IPS-NIHi11 (cell line): ENCODE results near the gene KLK1.

Source experiments
- DNase-seq: peaks from one replicate; pipeline ENCODE4 v3.0.0; 2012; ENCODE audit warnings: mixed read lengths, low spot score

KLK1 gene

DNA sequence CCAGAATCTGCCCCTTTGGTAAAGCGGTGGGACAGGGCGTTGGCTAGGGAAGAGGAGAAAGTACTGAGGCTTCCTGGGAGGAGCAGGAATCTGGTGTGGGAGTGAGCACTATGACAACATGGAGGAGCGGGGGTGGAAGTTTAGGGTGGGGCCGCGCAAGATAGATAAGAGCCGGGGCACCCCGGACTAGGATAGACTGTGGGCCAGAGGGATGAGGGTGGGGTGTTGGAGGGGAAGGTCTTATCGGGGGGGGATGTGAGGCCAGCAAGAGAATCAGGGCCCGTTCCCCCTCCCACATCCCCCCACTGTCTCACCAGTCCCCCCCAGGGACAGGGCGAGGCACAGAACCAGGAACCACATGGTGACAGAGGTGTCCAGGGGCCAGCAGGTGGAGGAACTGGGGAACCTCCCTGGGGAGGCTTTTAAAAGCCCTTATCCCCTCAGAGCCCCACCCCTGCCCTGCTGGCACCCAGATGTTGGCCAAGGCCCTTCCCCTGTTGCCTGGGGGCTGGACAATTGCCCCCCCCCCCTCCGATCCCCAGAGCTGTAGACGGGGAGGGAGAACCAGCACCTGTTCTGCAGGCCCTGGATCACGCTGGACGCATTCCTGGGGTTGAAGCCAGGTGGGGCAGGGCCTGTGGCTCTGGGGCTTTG, at the start of gene KLK1:
TSS of gene KLK1 (minus strand) at position 399 of the 654 bp plus-strand sequence. CDS start at position 360, 39 bp downstream.
- no peak for DNase-seq

DNA sequence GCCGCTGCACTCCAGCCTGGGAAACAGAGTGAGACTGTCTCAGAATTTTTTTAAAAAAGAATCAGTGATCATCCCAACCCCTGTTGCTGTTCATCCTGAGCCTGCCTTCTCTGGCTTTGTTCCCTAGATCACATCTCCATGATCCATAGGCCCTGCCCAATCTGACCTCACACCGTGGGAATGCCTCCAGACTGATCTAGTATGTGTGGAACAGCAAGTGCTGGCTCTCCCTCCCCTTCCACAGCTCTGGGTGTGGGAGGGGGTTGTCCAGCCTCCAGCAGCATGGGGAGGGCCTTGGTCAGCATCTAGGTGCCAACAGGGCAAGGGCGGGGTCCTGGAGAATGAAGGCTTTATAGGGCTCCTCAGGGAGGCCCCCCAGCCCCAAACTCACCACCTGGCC, 49.5 kb upstream of the KLK1 start, which contains the start of gene KLK2:
TSS of gene KLK2 (plus strand) at position 384 of the 400 bp plus-strand sequence. CDS start 35 bp downstream, outside the sequence.
- no peak for DNase-seq

DNA sequence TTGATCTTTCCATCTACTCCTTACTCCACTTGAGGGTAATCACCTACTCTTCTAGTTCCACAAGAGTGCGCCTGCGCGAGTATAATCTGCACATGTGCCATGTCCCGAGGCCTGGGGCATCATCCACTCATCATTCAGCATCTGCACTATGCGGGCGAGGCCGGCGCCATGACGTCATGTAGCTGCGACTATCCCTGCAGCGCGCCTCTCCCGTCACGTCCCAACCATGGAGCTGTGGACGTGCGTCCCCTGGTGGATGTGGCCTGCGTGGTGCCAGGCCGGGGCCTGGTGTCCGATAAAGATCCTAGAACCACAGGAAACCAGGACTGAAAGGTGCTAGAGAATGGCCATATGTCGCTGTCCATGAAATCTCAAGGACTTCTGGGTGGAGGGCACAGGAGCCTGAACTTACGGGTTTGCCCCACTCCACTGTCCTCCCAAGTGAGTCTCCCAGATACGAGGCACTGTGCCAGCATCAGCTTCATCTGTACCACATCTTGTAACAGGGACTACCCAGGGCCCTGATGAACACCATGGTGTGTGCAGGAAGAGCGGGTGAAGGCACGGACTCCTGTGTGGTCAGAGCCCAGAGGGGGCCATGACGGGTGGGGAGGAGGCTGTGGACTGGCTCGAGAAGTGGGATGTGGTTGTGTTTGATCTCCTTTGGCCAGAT, 47.0 kb upstream of the KLK1 start:
- DNase-seq = no peak

DNA sequence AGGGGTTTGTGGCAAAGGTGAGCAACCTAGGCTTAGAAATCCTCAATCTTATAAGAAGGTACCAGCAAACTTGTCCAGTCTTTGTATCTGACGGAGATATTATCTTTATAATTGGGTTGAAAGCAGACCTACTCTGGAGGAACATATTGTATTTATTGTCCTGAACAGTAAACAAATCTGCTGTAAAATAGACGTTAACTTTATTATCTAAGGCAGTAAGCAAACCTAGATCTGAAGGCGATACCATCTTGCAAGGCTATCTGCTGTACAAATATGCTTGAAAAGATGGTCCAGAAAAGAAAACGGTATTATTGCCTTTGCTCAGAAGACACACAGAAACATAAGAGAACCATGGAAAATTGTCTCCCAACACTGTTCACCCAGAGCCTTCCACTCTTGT, 45.9 kb upstream of the KLK1 start:
- DNase-seq = no peak

DNA sequence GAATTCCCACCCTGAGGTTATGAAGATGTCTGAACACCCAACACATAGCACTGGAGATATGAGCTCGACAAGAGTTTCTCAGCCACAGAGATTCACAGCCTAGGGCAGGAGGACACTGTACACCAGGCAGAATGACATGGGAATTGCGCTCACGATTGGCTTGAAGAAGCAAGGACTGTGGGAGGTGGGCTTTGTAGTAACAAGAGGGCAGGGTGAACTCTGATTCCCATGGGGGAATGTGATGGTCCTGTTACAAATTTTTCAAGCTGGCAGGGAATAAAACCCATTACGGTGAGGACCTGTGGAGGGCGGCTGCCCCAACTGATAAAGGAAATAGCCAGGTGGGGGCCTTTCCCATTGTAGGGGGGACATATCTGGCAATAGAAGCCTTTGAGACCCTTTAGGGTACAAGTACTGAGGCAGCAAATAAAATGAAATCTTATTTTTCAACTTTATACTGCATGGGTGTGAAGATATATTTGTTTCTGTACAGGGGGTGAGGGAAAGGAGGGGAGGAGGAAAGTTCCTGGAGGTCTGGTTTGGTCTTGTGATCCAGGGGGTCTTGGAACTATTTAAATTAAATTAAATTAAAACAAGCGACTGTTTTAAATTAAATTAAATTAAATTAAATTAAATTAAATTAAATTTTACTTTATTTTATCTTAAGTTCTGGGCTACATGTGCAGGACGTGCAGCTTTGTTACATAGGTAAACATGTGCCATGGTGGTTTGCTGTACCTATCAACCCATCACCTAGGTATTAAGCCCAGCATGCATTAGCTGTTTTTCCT, 38.1 kb upstream of the KLK1 start:
- no peak for DNase-seq

DNA sequence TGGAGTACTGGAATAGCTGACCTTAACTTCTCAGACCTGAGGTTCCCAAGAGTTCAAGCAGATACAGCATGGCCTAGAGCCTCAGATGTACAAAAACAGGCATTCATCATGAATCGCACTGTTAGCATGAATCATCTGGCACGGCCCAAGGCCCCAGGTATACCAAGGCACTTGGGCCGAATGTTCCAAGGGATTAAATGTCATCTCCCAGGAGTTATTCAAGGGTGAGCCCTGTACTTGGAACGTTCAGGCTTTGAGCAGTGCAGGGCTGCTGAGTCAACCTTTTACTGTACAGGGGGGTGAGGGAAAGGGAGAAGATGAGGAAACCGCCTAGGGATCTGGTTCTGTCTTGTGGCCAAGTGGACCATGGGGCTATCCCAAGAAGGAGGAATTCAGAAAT, 37.4 kb upstream of the KLK1 start:
- DNase-seq = no peak

DNA sequence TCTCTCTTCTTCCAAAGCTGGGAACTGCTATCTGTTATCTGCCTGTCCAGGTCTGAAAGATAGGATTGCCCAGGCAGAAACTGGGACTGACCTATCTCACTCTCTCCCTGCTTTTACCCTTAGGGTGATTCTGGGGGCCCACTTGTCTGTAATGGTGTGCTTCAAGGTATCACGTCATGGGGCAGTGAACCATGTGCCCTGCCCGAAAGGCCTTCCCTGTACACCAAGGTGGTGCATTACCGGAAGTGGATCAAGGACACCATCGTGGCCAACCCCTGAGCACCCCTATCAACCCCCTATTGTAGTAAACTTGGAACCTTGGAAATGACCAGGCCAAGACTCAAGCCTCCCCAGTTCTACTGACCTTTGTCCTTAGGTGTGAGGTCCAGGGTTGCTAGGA, 36.3 kb upstream of the KLK1 start:
- DNase-seq = no peak

DNA sequence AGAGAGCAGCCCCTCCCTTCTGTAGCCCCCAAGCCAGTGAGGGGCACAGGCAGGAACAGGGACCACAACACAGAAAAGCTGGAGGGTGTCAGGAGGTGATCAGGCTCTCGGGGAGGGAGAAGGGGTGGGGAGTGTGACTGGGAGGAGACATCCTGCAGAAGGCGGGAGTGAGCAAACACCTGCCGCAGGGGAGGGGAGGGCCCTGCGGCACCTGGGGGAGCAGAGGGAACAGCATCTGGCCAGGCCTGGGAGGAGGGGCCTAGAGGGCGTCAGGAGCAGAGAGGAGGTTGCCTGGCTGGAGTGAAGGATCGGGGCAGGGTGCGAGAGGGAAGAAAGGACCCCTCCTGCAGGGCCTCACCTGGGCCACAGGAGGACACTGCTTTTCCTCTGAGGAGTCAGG, 35.3 kb upstream of the KLK1 start:
- DNase-seq = peak; percentile 48

DNA sequence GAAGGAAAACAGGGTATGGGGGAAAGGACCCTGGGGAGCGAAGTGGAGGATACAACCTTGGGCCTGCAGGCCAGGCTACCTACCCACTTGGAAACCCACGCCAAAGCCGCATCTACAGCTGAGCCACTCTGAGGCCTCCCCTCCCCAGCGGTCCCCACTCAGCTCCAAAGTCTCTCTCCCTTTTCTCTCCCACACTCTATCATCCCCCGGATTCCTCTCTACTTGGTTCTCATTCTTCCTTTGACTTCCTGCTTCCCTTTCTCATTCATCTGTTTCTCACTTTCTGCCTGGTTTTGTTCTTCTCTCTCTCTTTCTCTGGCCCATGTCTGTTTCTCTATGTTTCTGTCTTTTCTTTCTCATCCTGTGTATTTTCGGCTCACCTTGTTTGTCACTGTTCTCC, 33.8 kb upstream of the KLK1 start:
- no peak for DNase-seq

DNA sequence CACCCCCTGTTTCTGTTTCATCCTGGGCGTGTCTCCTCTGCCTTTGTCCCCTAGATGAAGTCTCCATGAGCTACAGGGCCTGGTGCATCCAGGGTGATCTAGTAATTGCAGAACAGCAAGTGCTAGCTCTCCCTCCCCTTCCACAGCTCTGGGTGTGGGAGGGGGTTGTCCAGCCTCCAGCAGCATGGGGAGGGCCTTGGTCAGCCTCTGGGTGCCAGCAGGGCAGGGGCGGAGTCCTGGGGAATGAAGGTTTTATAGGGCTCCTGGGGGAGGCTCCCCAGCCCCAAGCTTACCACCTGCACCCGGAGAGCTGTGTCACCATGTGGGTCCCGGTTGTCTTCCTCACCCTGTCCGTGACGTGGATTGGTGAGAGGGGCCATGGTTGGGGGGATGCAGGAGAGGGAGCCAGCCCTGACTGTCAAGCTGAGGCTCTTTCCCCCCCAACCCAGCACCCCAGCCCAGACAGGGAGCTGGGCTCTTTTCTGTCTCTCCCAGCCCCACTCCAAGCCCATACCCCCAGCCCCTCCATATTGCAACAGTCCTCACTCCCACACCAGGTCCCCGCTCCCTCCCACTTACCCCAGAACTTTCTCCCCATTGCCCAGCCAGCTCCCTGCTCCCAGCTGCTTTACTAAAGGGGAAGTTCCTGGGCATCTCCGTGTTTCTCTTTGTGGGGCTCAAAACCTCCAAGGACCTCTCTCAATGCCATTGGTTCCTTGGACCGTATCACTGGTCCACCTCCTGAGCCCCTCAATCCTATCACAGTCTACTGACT, 31.2 kb upstream of the KLK1 start, which contains the start of gene KLK3:
TSS of gene KLK3 (plus strand) at position 280 of the 775 bp plus-strand sequence. CDS start at position 321, 41 bp downstream.
- no peak for DNase-seq

DNA sequence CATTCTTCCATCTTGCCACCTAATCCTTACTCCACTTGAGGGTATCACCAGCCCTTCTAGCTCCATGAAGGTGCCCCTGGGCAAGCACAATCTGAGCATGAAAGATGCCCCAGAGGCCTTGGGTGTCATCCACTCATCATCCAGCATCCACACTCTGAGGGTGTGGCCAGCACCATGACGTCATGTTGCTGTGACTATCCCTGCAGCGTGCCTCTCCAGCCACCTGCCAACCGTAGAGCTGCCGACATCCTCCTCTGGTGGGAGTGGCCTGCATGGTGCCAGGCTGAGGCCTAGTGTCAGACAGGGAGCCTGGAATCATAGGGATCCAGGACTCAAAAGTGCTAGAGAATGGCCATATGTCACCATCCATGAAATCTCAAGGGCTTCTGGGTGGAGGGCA, 28.0 kb upstream of the KLK1 start:
- DNase-seq = no peak

DNA sequence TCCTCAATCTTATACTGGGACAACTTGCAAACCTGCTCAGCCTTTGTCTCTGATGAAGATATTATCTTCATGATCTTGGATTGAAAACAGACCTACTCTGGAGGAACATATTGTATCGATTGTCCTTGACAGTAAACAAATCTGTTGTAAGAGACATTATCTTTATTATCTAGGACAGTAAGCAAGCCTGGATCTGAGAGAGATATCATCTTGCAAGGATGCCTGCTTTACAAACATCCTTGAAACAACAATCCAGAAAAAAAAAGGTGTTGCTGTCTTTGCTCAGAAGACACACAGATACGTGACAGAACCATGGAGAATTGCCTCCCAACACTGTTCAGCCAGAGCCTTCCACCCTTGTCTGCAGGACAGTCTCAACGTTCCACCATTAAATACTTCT, 27.2 kb upstream of the KLK1 start:
- no peak for DNase-seq

DNA sequence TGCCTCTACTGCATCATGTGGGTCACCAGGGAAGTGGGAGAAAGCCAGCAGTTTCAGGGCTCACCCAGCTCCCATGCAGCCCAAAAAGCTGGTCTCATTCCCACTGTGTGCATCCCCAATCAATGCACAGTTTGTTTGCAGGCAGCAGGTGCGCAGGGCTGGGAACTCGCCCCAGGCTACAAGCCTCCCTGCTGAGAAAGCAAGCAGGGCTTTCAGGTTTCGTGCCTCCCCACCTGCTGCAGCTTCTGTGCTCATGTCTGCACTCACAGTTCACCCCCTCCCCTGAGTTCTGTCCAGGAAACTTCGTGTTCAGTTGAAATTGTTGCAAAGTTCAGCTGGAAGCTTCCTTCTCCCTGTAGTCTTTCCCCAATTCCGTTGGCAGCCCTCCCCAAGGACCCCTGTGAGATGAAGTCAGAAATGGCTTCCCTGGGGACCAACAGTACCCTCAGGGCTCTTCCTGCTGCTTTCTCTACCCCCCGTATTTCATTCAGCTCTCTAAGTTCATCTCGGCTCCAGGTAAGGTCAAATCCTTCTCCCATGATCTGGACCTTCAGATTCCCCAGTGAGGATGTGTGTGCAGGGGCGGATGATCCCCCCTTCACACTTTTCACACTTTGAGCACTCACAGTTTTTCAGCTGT, 20.8 kb upstream of the KLK1 start:
- no peak for DNase-seq

DNA sequence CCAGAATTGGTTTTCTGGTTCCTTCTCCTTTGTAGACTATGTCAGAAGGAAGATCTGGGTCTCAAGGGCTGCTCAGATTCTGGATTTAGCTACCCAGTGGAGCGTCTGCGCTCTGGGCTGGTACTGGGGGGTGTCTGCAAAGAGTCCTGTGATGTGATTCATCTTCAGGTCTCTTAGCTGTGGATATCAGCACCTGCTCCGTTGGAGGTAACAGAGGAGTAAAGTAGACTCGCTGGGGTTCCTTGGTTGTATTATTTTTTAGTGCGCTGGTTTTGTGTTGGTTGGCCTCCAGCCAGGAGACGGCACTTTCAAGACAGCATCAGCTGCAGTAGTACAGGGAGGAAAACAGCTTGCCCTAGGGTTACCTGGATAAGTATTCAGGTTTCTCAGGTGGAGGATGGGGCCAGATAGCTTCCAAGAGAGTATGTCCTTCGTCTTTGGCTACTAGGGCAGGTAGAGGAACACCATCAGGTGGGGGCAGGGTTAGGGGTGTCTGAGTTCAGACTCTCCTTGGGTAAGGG, 20.2 kb upstream of the KLK1 start:
- DNase-seq = no peak

DNA sequence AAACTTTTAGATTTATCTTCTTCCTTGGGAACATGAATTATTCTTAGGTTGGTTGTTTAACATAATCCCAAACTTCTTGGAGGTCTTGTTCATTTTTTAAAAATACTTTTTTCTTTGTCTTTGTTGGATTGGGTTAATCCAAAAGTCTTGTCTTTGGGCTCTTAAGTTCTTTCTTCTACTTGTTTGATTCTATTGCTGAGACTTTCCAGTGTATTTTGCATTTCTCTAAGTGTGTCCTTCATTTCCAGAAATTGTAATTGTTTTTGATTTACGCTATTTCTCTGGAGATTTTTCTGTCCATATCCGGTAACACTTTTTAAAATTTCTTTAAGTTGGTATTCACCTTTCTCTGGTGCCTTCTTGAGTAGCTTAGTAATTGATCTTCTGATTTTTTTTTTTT, 19.6 kb upstream of the KLK1 start:
- no peak for DNase-seq

DNA sequence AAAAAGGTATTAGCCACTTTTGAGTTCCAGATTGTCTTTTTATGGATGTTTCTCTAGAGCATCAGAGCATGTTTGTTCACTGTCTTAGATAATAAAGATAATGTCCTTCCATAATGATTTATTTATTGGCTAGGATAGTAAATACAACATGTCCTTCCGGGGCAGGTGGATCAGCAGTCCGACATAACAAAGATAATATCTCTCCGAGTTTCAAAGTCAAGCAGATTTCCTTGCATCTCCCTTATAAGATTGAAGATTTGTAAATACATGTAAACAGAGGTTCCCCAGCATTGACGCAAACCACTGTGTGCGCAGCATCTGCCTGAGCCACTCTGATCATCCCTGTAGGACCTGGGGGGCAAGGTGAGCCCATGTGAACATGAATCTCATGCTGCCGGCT, 18.5 kb upstream of the KLK1 start:
- no peak for DNase-seq

DNA sequence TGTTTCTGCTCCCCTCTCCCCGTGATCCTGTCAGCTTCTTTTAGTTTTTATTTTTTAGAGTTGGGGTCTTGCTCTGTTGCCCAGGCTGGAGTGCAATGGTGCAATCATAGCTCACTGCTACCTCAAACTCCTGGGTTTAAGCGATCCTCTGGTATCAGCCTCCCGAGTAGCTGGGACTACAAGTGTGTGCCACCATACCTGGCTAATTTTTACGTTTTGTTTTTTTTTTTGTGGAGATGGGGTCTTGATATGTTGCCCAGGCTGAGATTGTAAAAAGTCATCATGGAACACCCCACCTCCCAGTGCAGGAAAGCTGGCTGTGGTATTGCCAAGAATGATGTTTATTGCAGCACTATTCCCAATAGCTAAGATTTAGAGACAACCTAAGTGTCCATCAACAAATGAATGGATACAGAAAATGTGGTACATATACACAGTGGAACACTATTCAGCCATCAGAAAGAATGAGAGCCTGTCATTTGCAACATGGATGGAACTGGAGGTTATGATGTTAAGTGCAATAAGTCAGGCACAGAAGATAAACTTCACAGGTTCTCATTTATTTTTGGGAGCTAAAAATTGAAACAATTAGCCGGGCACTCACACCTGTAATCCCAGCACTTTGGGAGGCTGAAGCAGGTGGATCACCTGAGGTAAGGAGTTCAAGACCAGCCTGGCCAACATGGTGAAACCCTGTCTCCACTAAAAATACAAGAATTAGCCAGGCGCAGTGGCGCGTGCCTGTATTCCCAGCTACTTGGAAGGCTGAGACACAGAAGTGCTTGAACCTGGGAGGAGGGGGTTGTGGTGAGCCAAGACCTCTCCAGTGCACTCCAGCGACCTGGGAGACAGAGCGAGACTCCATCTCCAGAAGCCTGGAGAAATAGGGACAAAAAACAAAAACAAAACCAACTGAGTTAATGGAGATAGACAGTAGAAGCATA, 16.4 kb upstream of the KLK1 start:
- no peak for DNase-seq

DNA sequence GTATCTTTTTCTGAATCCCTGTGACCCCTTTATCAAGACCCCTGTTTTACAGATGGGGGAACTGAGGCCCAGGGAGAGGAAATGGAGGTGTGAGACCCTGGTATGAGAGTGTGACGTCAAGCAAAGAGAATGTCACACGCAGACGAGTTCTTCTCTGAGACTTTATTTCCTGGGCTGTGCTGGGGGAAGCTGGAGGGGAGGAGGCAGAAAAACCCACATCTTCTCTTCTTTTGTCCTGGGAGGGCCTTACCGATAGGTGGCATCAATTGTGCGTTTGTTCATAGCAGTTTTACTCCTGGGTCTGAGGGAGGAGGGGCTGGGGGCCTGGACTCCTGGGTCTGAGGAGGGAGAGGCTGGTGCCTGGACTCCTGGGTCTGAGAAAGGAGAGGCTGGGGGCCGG, 14.7 kb upstream of the KLK1 start:
- peak; percentile 64 for DNase-seq

DNA sequence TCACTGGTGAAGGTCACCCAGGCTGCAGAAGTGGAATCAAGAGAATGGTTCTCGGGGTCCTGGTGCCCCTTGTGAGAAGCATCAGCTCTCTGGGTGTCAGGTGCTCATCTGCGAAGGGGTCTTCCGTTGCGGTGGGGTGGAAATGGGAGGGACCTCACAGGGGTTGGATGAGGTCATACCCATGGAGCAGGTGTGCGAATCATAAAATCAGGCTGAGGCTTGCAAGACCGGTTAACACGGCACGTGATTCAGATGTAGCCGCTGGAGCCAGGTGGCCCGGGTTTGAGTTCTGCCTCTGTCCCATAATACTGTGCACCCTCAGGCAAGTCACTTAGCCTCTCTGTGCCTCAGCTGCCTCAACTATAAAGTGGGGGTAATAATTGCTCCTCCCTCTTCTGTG, 13.7 kb upstream of the KLK1 start:
- no peak for DNase-seq

DNA sequence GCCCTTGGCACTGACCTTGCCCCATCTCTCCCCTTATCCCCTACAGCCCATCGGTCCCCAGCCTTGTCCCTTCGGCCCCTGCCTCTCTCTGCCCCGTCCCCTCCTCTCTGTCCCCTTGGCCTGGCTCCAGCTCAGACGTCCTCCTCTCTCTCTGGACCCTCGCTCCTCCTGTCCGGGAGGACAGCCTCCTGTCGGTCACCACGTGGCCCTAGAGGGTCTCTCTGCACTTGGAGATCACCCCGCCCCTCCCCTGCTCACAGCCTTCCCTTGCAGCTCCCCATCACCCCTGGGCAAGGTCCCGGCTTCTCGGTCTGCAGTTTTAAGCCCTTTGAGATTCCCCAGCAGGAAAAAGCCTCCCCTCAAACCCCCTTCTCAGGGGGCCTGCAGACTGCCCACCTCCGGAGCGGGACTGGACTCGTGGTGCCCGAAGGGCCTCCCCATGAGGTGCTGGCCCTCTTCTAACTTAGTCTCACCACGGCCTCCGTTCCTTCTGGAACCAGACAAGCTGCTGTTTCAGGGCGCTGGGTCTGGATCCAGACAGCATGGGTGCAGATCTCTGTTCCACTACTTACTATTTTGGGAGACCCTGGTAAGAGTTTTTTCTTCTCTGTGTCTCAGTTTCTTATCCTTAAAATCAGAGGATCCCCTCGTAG, 13.1 kb upstream of the KLK1 start:
- DNase-seq = no peak
